Stimulated activated naive CD8-positive, alpha-beta T cell treated with anti-CD3 and anti-CD28 coated beads, Interleukin-15, Interleukin-2, amounts not matched to agents 100 U/mL and 50 U/mL, for 24 hours (primary cell): ENCODE results near the gene FLOT1.
"Not testable (repeated sequence)": the region's sequence is repeated elsewhere in the genome, so short reads cannot be mapped to it uniquely, and the experiment has no call there.

Experiments used
- ATAC-seq: fragments of 150-1000 bp; cut with Tn5 transposase; one replicate; pipeline ENCODE4 v1.10.0; 2021
- DNase-seq: peaks from one replicate; pipeline ENCODE4 v3.0.0; 2021

The FLOT1 gene

GRCh38 chr6:30723159-30723842 lies 19.2 kb downstream of the FLOT1 start:
- not testable (repeated sequence) for DNase-seq, ATAC-seq

DNA sequence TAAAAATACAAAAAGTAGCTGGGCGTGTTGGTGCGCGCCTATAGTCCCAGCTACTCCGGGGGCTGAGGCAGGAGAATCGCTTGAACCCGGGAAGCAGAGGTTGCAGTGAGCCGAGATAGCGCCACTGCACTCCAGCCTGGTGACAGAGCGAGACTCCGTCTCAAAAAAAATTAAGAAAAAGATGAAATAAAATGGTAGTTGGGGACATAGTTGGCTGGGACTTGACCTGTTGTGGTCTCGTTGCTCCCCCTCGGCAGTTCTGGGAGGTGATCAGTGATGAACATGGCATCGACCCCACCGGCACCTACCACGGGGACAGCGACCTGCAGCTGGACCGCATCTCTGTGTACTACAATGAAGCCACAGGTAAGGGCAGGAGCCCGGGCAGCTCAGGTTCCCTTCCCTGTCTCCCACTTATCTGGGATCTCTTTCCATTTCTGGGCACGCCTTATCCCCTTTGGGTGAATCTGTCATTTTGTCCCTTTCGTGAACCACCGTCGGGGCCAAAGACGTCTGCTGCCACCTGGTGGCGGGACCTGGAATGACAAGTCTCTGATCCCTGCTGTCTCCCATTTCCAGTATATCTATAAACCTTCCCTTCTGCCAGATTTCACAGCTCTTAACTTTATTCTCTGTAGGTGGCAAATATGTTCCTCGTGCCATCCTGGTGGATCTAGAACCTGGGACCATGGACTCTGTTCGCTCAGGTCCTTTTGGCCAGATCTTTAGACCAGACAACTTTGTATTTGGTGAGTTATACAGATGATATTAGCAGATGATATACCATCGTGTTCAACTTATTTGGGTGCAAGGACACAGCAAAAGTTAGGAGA lies 20.0 kb downstream of the FLOT1 start:
- peak; percentile 87 for DNase-seq
- no peak for ATAC-seq

GRCh38 chr6:30722025-30722279 lies 20.5 kb downstream of the FLOT1 start:
- not testable (repeated sequence) for ATAC-seq
- peak; percentile 25 for DNase-seq

GRCh38 chr6:30721198-30722024 lies 21.1 kb downstream of the FLOT1 start:
- peak; percentile 98 for DNase-seq

DNA sequence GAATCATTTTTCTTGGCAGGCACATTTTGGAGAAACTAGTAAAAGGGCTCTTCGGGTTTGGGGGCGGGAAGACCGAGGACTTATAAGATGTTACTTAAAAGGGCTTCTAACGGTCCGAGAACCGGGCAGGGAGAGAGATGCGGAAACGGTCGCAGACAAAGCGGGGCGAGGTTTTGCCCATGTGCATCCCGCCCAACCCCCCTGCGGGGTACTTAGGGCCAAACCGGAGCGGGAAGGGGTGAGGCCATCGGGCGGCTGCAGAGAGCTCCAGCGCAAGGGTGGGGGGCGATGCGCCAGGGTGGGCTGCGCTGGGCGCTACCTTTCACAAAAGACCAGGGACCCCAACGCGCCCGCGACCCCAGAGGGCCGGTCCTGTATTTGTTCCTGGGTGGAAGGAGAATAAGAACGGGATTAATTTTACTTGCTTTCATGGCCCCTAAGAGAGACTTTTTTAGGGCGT lies 21.7 kb downstream of the FLOT1 start:
- ATAC-seq (no peak), DNase-seq (peak; percentile 77)

More at GRCh38 chr6:30721198-30722024, 21.1 kb downstream of the FLOT1 start:
- peak; percentile 33 for ATAC-seq

DNA sequence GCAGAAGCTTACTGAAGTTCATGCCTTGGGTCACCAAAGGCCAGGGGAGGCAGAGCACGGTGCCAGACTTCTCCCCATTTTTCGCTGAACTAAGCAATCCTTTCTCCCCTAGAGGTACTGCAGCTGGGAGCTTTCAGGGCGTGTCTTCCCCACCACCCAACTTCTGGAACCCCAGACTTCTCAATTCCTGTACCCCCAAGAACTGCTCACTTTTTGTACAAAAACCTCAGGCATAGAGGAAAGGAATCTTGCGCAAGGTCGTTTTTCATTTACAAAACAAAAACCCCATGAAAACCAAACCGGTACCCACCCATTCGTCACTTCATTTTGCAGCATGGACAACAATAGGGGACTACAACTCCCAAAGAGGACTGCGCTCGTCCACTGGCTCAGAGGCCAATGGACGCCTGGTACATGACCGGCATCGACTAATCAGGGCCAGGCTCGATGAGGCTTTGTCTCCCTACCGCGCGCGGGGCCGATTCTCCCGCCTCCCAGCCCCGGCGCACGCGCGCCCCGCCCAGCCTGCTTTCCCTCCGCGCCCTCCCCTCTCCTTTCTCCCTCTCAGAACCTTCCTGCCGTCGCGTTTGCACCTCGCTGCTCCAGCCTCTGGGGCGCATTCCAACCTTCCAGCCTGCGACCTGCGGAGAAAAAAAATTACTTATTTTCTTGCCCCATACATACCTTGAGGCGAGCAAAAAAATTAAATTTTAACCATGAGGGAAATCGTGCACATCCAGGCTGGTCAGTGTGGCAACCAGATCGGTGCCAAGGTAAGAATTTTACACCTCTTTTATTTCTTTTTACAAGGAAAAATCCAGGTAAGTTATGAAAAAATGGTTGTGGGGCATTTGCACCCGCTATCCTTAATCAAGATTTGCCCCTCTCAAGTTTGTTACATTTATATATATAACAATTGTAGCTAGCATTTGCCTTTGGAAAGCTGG lies 22.4 kb downstream of the FLOT1 start, which contains the start of gene TUBB:
TSS of gene TUBB (plus strand) at position 562 of the 947 bp plus-strand sequence. CDS start at position 717, 155 bp downstream.
- ATAC-seq = peak; percentile 70

GRCh38 chr6:30719356-30719755 lies 23.1 kb downstream of the FLOT1 start:
- no peak for DNase-seq
- ATAC-seq = no peak

More for the DNA sequence above, 22.4 kb downstream of the FLOT1 start, which contains the start of gene TUBB:
- peak; percentile 97 for DNase-seq

GRCh38 chr6:30717845-30718720 lies 24.4 kb downstream of the FLOT1 start:
- not testable (repeated sequence) for ATAC-seq, DNase-seq

DNA sequence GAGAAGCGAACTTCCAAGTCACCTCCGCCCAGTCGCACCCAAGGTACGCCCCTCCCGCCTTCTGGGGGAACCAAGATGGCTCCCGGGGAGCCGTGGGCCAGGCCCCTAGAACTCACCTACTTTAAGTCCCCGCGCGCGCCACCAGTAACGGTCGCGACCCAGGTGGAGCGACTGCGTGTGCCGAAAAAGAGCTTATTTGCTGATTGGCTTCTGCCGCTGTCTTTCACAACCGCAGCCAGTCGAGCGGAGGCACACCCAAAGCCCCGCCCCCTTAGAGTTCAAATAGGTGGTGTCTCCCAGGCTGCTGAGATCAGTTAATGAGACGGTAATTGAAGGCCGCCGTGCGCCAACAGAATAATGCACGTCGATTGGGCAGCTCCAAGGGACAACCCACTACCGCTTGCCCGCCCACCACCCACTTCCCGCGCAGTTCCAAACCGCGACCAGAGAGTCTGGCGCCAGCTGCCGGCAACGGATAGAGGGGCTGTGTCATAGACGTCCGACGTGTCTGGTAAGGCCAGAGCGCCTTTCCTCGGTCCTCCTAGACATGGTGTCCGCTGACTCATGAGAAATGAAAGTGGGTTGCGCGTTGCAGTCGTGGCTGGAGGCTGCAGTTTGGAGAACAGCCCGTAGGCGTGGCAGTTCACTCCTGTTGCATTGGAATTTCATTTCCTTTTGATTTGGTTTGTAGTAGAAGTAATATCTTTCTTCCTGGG lies 25.2 kb downstream of the FLOT1 start, which contains the start of gene MDC1:
TSS of gene MDC1 (minus strand) at position 153 of the 716 bp plus-strand sequence. CDS start 2,106 bp downstream, outside the sequence.
- DNase-seq = peak; percentile 98
- ATAC-seq = peak; percentile 84

- ATAC-seq (no peak), DNase-seq (no peak)
Observed at GRCh38 chr6:30716879-30717128, 25.7 kb downstream of the FLOT1 start.

GRCh38 chr6:30714263-30714662 lies 28.2 kb downstream of the FLOT1 start:
- ATAC-seq = no peak
- DNase-seq = no peak

- no peak for DNase-seq
- ATAC-seq = no peak
Observed at GRCh38 chr6:30712441-30712945, 30.0 kb downstream of the FLOT1 start.

GRCh38 chr6:30711758-30712380 lies 30.6 kb downstream of the FLOT1 start:
- DNase-seq (no peak), ATAC-seq (peak; percentile 40)

DNA sequence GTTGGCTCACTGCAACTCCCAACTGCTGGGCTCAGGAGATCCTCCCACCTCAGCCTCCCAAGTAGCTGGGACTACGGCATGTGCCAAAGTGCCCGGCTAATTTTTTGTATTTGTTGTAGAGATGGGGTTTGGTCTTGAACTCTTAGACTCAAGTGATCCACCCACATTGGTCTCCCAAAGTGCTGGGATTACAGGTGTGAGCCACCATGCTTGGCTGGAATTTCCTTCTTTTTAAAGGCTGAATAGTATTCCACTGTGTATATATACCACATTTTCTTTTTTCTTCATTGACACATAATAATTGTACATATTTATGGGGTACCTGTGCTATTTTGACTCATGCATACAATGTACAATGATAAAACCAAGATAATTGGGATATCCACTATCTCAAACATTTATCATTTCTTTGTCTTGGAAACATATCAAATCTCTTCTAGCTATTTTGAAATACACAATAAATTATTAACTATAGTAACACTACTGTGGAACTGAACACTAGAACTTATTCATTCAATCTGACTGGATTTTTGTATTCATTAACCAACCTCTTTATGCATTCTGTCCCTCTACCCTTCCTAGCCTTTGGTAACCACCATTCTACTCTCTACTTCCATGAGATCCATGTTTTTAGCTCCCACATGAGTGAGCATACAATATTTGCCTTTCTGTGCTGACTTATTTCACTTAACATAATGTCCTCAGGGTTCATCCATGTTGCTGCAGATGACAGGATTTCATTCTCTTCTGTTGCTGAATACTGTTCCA lies 33.2 kb downstream of the FLOT1 start:
- ATAC-seq (no peak), DNase-seq (no peak)

- no peak for ATAC-seq
- DNase-seq = no peak
Observed at GRCh38 chr6:30707281-30707850, 35.1 kb downstream of the FLOT1 start.

DNA sequence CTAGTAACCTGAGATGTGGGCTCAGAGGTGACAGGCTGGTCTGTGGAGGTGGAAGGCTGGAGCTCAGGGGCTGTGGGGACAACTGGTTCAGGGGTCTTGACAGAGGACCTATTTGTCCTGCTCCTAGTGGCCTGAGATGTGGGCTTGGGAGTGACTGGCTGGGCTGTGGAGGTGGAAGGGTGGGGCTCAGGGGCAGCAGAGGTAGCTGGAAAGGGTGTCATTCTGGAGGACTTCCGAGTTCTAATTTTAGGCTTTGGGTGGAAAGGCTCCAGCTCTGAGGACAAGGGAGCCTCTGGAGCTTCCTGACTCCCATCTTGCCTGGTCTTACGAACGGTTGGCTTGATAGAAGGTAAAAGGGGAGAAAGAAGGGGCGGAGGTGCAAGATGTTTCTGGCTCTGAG lies 36.9 kb downstream of the FLOT1 start:
- ATAC-seq (no peak), DNase-seq (no peak)

- no peak for DNase-seq
- no peak for ATAC-seq
Observed at GRCh38 chr6:30703821-30704220, 38.7 kb downstream of the FLOT1 start.

DNA sequence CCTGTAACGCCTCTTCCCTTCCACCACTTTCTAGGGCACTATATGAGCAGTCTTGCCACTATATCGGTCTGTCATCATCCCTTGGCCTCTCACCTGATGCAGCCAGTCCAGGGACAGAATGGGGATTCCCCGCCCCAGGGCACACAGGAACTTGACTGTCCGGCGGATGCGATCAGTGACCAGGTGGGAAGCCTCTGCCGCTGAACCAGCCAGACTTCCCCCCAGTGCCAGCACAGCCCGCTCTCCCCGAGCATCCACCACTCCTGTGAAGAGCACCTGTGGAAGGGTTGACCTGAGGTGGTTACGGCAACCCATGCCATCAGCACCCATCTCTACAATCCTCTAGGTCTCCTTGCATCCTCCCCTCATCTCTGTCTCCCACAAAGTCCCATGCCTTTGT lies 39.5 kb downstream of the FLOT1 start:
- ATAC-seq = no peak
- no peak for DNase-seq
